HG02884 (cell line): ENCODE data around the gene LSR.
"Not testable (repeated sequence)": the region's sequence is repeated elsewhere in the genome, so short reads cannot be mapped to it uniquely, and the experiment has no call there.

ENCODE experiments used
- ATAC-seq: cut with Tn5 transposase; IDR thresholded peaks from one replicate; pipeline ENCODE4 v1.9.1; 2021; ENCODE audit warnings: mild to moderate bottlenecking, moderate library complexity; ENCODE audit not compliant: unreplicated experiment

Gene LSR

DNA sequence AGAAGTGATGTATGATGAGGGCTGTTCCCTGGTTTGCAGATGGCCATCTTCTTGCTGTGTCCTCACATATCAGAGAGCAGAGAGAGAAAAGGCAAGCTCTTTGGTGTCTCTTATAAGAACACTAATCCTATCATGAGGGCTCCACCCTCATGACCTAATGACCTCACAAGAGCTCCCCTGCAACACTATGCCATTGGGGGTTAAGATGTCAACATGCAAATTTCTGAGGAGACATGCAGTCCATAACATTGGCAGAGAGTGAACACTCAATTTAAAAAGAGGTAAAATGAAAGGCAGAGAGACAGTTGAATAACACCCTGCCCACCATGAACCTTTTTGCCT is 31.2 kb upstream of the LSR start:
- no peak for ATAC-seq

DNA sequence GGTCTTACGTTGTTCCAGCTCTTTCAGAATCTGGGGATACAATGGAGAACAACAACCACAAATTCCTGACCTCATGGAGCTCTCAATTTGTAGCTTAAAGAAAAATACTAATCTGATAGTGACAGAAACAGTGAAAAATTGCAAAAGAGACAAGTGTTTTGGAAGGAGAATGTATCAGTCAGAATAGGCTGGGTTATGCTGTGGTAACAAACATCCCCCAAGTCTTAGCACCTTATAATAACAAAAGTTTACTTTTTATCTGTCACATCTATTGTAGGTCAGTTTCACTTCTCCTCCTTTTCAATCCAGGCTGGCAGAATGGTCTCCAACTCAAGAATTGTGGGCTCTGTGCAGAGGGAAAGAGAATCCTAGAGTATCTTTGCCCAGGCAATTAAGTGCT is 29.8 kb upstream of the LSR start:
- ATAC-seq, result no peak

- no peak for ATAC-seq
Measured at GRCh38 chr19:35220315-35220921, 28.4 kb upstream of the LSR start.

GRCh38 chr19:35220973-35221590 is 27.7 kb upstream of the LSR start:
- ATAC-seq, result not testable (repeated sequence)

DNA sequence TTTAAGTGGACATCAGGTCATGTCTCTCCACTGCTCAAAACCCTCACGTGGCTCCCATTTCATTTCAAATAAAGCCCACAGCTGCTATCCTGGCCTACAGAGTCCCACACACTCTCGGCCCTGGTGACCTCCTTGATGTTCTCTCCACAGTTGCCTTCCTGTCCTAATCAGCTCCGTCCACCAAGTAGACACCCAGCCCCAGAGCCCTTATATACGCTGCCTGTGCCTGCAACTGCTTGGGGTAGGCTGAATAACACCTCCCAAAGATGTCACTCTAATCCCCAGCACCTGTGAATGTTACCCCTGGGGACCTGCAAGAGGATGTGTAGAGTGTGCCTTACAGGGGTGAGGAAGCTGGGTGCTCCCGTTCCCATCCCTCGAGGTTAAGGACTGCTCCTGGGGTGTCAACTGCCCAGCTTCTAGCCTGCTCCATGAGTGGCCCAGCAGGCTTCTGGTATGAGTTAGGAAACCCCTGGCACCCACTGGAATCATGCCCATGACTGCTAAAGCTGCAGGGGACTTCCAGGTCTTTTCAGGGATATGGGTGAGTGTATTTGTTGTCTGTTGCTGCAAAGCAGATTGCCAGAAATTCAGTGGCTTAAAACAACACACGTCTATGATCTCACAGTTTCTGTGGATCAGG is 26.3 kb upstream of the LSR start:
- ATAC-seq, result no peak

DNA sequence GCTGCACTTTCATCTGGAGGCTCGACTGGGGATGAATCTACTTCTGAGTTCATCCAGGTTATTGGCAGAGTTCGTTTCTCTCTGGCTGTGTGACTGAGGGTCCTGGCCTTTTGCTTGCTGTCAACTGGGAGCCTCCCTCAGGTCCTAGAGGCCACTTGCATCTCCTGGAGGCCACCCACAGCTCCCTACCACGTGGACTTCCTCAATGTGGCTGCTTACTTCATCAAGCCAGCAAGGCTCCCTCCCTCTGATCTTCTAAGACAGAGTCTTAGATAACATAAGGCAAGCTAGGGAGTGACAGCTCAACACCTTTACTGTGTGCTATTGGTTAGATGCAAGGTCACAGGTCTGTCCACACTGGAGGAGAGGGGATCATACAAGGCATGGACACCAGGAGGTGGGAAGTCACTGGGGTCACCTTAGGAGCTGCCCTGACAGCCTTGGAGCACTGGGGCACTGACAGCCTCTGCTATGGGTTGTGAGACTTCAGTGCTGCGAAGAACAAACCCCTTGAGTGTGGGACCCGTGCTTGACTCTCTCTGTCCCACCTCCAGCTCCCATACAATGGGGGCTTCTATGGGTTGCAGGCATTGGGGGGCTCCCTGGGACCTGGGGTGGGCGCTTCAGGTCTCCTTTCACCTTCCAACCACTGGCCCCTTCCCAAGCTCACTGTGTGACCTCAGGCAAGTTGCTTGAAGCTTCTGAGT is 25.6 kb upstream of the LSR start:
- no peak for ATAC-seq

DNA sequence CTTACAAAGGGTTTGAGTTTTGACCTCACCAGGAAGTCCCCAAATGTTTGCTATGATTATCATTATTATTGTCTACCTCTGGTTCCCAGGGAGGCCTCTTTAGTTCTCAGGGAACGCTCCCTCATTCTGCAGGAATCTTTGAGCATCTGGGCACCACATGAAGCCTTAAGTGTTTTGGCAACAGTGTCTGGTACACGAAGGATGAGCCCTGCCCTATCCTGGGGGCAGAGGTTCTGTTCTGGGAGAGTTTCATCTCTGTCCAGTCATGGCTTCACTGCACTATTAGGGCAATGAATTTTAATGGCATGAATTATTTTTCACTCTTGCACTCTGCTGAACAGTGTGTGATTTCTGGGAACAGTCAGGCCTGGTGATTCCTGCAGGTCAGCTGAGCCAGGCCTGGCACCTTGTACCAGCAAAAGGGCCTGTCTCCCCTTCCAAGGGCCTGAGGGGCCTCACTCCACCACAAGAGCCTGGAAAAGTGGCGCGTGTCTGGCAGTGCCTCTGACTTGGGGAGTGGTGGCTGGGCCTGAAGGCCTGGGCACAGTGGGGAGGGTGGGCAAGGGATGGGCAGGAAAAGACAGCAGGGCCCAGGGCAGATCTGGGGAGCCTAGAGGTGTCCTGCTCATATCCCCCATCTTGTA is 24.8 kb upstream of the LSR start:
- no peak for ATAC-seq

DNA sequence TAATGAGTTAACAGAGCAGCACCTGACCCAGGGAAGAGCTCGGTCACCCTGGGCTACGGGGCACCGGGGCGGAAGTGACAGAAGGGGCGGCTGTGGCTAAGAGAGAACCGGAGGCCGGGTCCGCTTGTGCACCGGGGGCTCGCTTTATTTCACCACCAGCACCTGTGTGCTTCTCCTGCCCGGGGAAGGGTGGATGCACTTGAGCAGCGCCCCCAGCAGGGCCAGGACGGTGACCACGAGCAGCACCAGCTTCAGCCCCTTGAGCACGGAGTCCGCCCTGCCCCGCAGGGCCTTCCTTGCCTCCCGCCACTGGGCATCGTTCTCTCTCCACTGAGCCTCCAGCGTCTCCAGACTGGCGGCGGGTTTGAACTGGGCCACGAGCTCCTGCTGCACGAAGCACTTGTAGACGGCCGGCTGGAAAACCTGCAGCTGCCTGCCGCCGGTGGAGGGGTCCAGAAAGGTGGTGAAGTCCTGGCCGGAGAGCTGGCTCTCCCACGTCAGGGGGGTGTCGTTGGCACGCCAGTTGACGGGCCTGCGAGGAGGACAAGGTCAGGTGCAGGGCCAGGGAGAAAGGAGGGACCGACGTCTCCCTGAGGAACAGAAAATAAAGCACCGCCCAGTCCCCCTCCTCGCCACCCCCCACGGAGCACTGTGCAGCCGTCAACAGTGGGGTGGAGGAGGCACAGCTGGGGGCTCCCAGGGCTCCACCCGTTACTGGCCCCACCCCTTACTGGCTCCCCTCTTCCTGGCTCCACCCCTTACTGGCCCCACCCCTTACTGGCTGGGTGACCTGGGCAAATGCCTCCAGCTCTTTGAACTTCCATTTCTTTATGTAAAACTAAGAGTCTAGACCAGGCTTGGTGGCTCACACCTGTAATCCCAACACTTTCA is 23.9 kb upstream of the LSR start:
- ATAC-seq, result no peak

GRCh38 chr19:35225951-35226350 is 22.9 kb upstream of the LSR start:
- ATAC-seq, result no peak

DNA sequence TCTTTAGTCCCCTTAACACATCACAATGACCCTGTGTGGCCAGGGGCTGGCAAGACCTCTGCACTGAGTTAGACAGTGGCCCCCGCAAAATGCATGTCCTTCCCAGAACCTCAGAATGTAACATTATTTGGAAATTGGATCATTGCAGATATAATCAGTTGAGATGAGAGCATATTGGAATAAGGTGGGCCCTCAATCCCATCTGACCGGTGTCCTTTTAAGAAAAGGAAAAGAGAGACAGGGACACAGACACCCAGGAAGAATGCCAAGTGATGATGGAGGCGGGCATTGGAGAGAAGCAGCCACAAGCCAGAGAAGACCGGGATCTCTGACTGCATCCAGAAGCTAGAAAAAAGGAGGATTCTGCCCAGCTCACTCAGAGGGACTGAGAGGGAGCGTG is 22.1 kb upstream of the LSR start:
- ATAC-seq, result no peak

DNA sequence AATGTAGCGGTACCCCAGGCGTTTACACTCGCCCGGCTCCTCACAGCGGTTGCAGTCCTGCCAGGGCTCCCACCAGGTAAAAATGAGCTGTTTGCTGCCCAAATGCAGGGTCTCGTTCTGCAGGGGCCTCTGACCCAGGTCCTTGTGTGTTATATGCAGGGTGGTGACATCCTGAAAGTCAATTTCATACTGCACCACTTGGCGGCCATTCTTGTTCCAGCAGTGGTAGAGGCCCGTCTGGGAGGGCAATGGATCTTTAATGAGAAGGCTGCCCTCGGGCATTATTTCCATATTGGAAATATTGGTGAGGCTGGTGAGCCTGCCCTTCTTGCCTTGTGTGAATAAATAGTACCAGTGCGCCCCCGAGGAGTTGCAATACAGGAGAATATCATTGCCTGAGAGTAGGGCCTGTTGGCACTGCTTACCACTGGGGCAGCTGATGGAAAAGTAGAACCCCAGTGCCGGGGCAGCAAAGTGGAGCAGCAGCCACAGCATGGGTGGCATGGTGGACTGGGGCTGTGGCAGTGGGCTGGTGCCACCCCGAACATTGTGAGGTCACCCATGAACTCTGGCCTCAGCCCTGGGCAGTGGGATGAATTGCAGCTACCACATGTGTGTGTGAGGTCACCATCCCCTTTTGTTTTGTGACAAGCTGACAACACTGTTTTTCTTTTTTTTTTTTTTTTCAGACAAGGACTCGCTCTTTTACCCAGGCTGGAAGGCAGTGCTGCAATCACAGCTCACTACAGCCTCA is 20.4 kb upstream of the LSR start, which contains the start of gene FAM187B:
Gene FAM187B (minus strand): TSS at position 563 of the 754 bp plus-strand sequence. CDS start 59 bp downstream, at position 504.
- ATAC-seq, result no peak

DNA sequence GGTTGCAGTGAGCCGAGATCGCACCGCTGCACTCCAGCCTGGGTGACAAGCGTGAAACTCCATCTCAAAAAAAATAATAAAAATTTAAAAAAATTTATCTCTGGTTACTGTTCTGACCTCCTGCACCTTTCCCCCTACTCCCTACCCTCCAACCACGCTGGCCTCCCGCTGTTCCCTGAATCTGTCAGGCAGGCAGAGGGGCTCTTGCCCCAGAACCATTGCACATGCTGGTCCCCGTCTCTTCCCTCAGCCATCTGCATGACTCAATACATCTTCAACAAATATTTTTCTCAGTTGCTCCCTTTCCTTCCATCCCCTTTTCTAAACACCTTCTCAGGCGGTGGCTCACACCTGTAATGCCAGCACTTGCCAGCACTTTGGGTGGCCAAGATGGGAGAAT is 19.2 kb upstream of the LSR start:
- no peak for ATAC-seq

- ATAC-seq, result no peak
Measured at GRCh38 chr19:35231956-35232645, 16.7 kb upstream of the LSR start.

GRCh38 chr19:35232912-35233311 is 15.9 kb upstream of the LSR start:
- no peak for ATAC-seq

GRCh38 chr19:35236638-35237400 is 12.0 kb upstream of the LSR start:
- no peak for ATAC-seq

- not testable (repeated sequence) for ATAC-seq
Measured at GRCh38 chr19:35239597-35239996, 9.2 kb upstream of the LSR start.

GRCh38 chr19:35240327-35240726 is 8.5 kb upstream of the LSR start:
- ATAC-seq, result no peak

GRCh38 chr19:35241417-35241816 is 7.4 kb upstream of the LSR start:
- ATAC-seq, result no peak
